Neural cell (in vitro differentiated cells): ENCODE data around the gene CDA.

Source experiments
- CTCF ChIP-seq: fragments of 450-650 bp; IDR thresholded peaks from 2 replicates; pipeline ENCODE4 v1.5.1; 2014; ENCODE audit warnings: antibody characterized with exemption, mild to moderate bottlenecking, moderate library complexity; ENCODE audit not compliant: poor library complexity, severe bottlenecking
- EP300 ChIP-seq: fragments of 450-650 bp; conservative IDR thresholded peaks from 2 replicates; pipeline ENCODE4 v1.6.1; 2014; ENCODE audit warnings: antibody characterized with exemption, mild to moderate bottlenecking, moderate library complexity; ENCODE audit not compliant: poor library complexity, severe bottlenecking
- EZH2 ChIP-seq: fragments of 200-600, 300-800 bp; shearing (Covaris generic), sonication (generic); IDR thresholded peaks from 2 replicates; pipeline ENCODE4 v1.6.1; 2014; ENCODE audit warnings: antibody characterized with exemption, low read length, borderline replicate concordance, mild to moderate bottlenecking; ENCODE audit not compliant: insufficient read depth, poor library complexity, severe bottlenecking
- MXI1 ChIP-seq: fragments of 450-650 bp; conservative IDR thresholded peaks from 2 replicates; pipeline ENCODE4 v1.6.1; 2014; ENCODE audit warnings: antibody characterized with exemption, mild to moderate bottlenecking; ENCODE audit not compliant: poor library complexity, severe bottlenecking
- POLR2AphosphoS5 ChIP-seq: IDR thresholded peaks from 2 replicates; pipeline ENCODE4 v1.6.1; 2012
- RAD21 ChIP-seq: fragments of 450-650 bp; conservative IDR thresholded peaks from 2 replicates; pipeline ENCODE4 v1.6.1; 2014; ENCODE audit warnings: antibody characterized with exemption, mild to moderate bottlenecking, moderate library complexity
- REST ChIP-seq: IDR thresholded peaks from 2 replicates; pipeline ENCODE4 v1.6.1; 2012; ENCODE audit warnings: borderline replicate concordance
- SMC3 ChIP-seq: fragments of 450-650 bp; conservative IDR thresholded peaks from 2 replicates; pipeline ENCODE4 v1.6.1; 2014; ENCODE audit warnings: antibody characterized with exemption, mild to moderate bottlenecking, moderate library complexity; ENCODE audit not compliant: poor library complexity
- TAF1 ChIP-seq: IDR thresholded peaks from 2 replicates; pipeline ENCODE4 v1.6.1; 2012; ENCODE audit warnings: low read depth

- TF ChIP-seq EZH2 (no peak), CTCF (no peak), MXI1 (no peak), SMC3 (no peak), RAD21 (no peak), POLR2AphosphoS5 (no peak), TAF1 (no peak), REST (no peak), EP300 (no peak)
Measured at GRCh38 chr1:20625176-20626097, 36.5 kb downstream of the CDA start.
